Common myeloid progenitor, CD34-positive (primary cell): ENCODE measurements around the gene PAK3. TPM values are rescaled to one million over a fixed set of nuclear protein-coding genes. Genes with fewer than 3 reads are reported as not detected.

ENCODE experiments used
- CTCF ChIA-PET: fragments of 350-600 bp; sonication (Branson Sonifier 250); formaldehyde crosslinking; loops from one replicate; lab custom pipeline; 2021; ENCODE audit warnings: antibody characterized with exemption; lab: Charles Lee
- POLR2A ChIA-PET: fragments of 350-600 bp; sonication (Branson Sonifier 250); formaldehyde crosslinking; loops from one replicate; lab custom pipeline; 2021; ENCODE audit warnings: antibody characterized with exemption; lab: Charles Lee
- DNase-seq, 3 donors: peaks; one replicate each; pipeline versions ENCODE4 v3.0.0 to v3.0.0-alpha.2; 2013
- H3K27ac ChIP-seq, 2 experiments: 1 replicate in 1 of 2; 2 replicates in 1 of 2; pipeline ENCODE4 v1.7.0; 2013; ENCODE audit warnings: inconsistent platforms in 2 of 2, low read length in 2 of 2, mild to moderate bottlenecking in 2 of 2, low read depth in 1 of 2, moderate library complexity in 1 of 2; ENCODE audit not compliant: severe bottlenecking in 2 of 2, insufficient read depth in 1 of 2, poor library complexity in 1 of 2
- H3K27me3 ChIP-seq, 5 experiments: replicated peaks in 2 of 5; 1 replicate in 3 of 5; 2 replicates in 2 of 5; pipeline versions ENCODE4 v1.6.1 to v1.7.0; 2013; ENCODE audit warnings: low read length in 4 of 5, mild to moderate bottlenecking in 2 of 5, moderate library complexity in 2 of 5, inconsistent platforms in 1 of 5; ENCODE audit not compliant: insufficient read depth in 5 of 5, control insufficient read depth in 4 of 5
- H3K36me3 ChIP-seq, 4 experiments: 1 replicate in 2 of 4; 2 replicates in 2 of 4; pipeline versions ENCODE4 v1.6.1 to v1.7.0; 2013; ENCODE audit warnings: low read length in 3 of 4, control low read depth in 1 of 4, mild to moderate bottlenecking in 1 of 4; ENCODE audit not compliant: control insufficient read depth in 4 of 4, insufficient read depth in 4 of 4
- H3K4me1 ChIP-seq, 4 experiments: 1 replicate in 3 of 4; 2 replicates in 1 of 4; pipeline versions ENCODE4 v1.6.1 to v1.7.1; 2013; ENCODE audit warnings: low read length in 3 of 4, mild to moderate bottlenecking in 3 of 4, control low read depth in 1 of 4, inconsistent platforms in 1 of 4, moderate library complexity in 1 of 4; ENCODE audit not compliant: control insufficient read depth in 4 of 4, insufficient read depth in 4 of 4; ENCODE audit errors: control extremely low read depth in 1 of 4
- H3K4me3 ChIP-seq, 7 experiments: 1 replicate in 4 of 7; 2 replicates in 3 of 7; pipeline versions ENCODE4 v1.5.1 to v1.7.0; 2013; ENCODE audit warnings: mild to moderate bottlenecking in 7 of 7, low read length in 6 of 7, moderate library complexity in 6 of 7, inconsistent platforms in 2 of 7, low read depth in 2 of 7, control low read depth in 1 of 7; ENCODE audit not compliant: insufficient read depth in 4 of 7, control insufficient read depth in 1 of 7; ENCODE audit errors: extremely low read depth in 1 of 7
- H3K9me3 ChIP-seq, 5 experiments: 1 replicate in 4 of 5; 2 replicates in 1 of 5; pipeline versions ENCODE4 v1.6.1 to v1.7.1; 2013; ENCODE audit warnings: low read length in 4 of 5, mild to moderate bottlenecking in 2 of 5, inconsistent platforms in 1 of 5, low read depth in 1 of 5, moderate library complexity in 1 of 5; ENCODE audit not compliant: control insufficient read depth in 4 of 5, insufficient read depth in 2 of 5; ENCODE audit errors: control extremely low read depth in 1 of 5
- WGBS: methylation state at CpG from one replicate; pipeline ENCODE4 v1.1.5; 2013; ENCODE audit not compliant: insufficient coverage; 5-methylcytosine and 5-hydroxymethylcytosine counted together
- polyA plus RNA-seq: library from polyadenylated mRNA; unstranded; fragments of 120-200 nt; gene quantifications from one replicate; pipeline ENCODE4 v1.2.1, GENCODE V29; 2013

PAK3 gene
- not detected for polyA plus RNA-seq

DNA sequence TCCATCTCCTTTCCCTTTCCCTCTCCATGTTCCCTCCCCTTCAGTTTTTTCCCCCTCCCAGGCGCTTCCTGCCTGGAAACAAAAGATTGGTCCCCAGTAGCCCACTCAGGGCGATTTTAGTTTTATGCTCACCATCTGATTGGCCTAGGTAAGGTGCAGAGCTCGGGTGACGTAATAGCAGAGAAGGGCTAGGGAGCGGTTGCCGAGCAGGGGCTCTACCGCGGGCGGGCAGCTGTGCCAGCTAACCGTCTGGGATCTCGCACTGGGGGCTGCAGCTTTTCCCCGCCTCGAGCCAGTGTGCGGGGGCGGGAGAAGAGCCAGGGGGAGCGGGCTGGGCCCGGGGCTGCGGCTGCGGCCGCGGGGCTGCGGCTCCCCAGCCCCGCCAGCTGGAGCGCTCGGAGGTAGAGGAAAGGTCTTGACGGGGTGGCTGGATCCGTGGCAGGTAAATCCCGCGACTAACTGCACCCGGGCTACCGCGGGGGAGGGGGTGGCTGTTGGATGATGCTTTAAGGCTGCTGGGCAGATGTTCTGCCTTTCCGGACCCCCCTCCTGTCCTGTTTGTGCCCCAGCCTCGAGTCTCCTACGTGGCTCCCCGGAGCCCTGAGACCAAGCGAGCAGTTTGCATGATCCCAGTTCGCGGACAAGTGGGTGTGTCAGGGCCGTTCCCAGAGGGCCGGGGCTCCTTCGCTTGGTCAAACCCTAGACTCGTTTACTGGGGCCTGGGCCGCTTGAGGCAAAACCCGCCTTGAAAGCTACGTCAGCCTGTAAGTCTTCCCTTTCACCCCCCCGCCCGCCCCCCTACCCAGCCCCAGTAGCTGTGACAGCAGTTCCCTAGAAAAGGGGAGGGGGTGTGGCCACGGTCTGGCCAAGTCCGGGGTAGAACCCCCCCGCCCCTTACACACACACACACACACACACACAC is at the start of gene PAK3:
Gene PAK3, plus strand, starts transcription at position 218 of the 922 bp plus-strand sequence. CDS start 26,913 bp downstream, outside the sequence.
- ChIA-PET CTCF (interaction anchor here (1.4 kb wide), 1 partner anchor 148 kb away, joined by 4 read pairs; no protein-coding TSS in a partner anchor), POLR2A (no interaction called here)
- H3K9me3 ChIP-seq = no peaks in the 10 kb centered on the region
- no peak within 1 kb of the TSS for H3K27ac ChIP-seq
- 19% methylated on average over 37 of the region's 51 CpGs for WGBS
- peak within 1 kb of the TSS in 5 of 7 experiments; percentile 15 to 65 (median 42) for H3K4me3 ChIP-seq
- peaks cover 0 to 62% (median 39%) of the 10 kb centered on the region in 5 experiments for H3K27me3 ChIP-seq
- peaks cover 0 to 12% (median 4%) of the 10 kb centered on the region in 4 experiments for H3K4me1 ChIP-seq
- DNase-seq = peak in 2 of 3 donors; percentile 40 to 48
- H3K36me3 ChIP-seq = no peaks in the 10 kb centered on the region

DNA sequence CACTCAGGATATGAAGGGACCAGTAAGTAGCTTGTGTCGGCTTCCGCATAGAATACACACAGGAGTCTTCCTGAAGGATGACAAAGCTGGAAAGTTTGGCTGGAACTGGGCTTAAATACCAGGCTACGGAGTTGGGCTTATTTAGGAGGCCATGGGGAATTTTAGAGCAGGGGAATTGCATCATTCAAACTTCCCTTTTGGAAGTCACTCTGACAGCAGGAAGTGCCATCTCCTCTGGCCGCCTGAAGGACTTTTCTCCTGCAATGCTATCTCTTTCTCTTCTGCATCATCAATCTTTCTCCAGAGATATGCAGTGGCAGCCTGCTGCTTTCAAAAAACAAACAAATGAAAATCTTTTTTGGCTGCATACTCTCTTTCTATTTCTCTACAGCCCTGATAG is 48.4 kb upstream of the PAK3 start:
- ChIA-PET POLR2A (no interaction called here), CTCF (interaction anchor here (0.7 kb wide), 1 partner anchor 60 kb away, joined by 3 read pairs; no protein-coding TSS in a partner anchor)
- Histone ChIP-seq H3K36me3 (no peaks in the 10 kb centered on the region), H3K4me3 (no peak overlapping the region), H3K27ac (no peak overlapping the region), H3K27me3 (peaks cover 0 to 59% (median 17%) of the 10 kb centered on the region in 5 experiments), H3K4me1 (no peaks in the 10 kb centered on the region), H3K9me3 (no peaks in the 10 kb centered on the region)
- no peak for DNase-seq
- WGBS = 73% methylated on average over 4 of the region's 4 CpGs

DNA sequence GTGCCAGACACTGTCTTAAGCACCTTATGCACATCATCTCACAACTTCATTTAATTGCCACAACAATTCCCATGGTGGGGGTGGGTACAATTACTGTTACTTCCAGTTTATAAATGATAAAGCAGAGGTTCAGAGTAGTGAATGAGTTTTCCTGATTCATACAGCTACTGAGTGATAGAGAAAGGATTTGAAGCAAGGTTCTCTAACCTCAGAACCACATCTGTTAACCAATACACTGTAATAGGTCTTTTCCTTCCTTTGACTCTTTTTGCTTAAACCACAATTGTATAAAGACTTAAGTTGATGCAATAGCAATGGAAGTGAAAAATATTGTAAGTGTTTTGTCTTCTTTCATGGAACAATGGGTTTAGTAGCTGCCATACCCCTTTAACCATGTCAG is 43.5 kb upstream of the PAK3 start:
- no peak overlapping the region for H3K27ac ChIP-seq
- POLR2A ChIA-PET = no interaction called here
- H3K9me3 ChIP-seq = peaks cover 0 to 2% (median 0%) of the 10 kb centered on the region in 5 experiments
- CTCF ChIA-PET = no interaction called here
- peaks cover 0 to 63% (median 19%) of the 10 kb centered on the region in 5 experiments for H3K27me3 ChIP-seq
- no peaks in the 10 kb centered on the region for H3K36me3 ChIP-seq
- H3K4me1 ChIP-seq = no peaks in the 10 kb centered on the region
- peak in 2 of 3 donors; percentile 35 to 39 for DNase-seq
- H3K4me3 ChIP-seq = no peak overlapping the region

DNA sequence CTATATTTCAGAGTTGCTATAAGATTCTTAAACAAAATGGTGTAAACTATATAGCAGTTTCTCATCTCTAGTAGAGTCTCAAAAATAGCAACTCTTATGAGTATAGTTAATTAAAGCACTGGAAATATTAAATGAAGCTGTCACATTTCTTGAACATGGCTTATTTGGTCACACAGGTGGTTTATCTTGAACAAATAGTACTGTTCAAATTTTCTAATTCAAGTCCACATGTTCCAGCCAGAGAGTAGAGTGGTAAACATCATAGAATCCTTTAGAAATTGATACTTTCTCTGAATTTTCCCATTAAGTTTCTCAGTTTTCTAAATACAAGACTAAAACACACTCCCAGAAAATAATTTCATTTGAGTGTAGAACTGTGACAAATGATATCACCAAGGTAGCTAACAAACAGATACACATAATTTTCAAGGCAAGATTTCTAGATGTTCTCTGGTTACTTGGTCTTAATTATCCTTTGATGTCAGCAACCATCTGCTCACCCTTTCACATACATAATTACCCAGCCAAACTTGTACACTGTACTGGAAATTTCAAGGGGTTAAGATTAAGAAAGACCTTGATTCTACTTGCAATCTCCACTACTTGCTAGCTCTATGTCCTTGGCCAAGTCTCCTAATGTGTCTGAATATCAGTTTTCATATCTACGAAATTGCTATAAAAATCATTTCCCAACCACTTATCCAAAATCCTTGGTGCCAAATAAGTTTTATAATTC is 24.3 kb upstream of the PAK3 start:
- DNase-seq = no peak
- POLR2A ChIA-PET = no interaction called here
- Histone ChIP-seq H3K4me1 (no peaks in the 10 kb centered on the region), H3K4me3 (no peak overlapping the region), H3K27me3 (peaks cover 0 to 20% (median 0%) of the 10 kb centered on the region in 5 experiments), H3K27ac (no peak overlapping the region), H3K9me3 (peaks cover 0 to 2% (median 0%) of the 10 kb centered on the region in 5 experiments), H3K36me3 (no peaks in the 10 kb centered on the region)
- WGBS = no CpG with 5 or more reads among the region's 1 CpG
- CTCF ChIA-PET = no interaction called here

DNA sequence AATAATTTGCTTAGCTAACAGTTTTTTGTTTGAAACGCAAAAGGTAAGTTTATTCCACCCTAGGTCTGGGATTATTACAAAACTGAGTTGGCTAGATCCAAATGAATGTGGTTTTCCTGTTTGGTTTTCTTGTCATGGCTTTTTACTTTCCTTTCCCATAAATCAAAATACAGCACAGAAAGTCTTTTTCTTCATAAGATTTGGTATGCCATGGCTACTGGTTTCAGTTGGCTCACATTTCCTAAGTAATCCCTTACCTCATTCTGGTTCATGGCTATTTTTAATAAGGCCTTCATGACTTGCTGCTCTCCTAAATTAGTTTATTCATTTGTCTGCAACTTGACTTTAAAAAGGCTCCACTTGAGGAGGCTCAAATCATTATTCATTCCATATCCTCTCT is 12.9 kb upstream of the PAK3 start:
- Histone ChIP-seq H3K4me3 (no peak overlapping the region), H3K27ac (no peak overlapping the region), H3K36me3 (no peaks in the 10 kb centered on the region), H3K27me3 (peaks cover 0 to 34% (median 17%) of the 10 kb centered on the region in 5 experiments), H3K9me3 (no peaks in the 10 kb centered on the region), H3K4me1 (peaks cover 0 to 17% (median 2%) of the 10 kb centered on the region in 4 experiments)
- ChIA-PET POLR2A (no interaction called here), CTCF (no interaction called here)
- WGBS = no CpG with 5 or more reads among the region's 1 CpG
- peak; percentile 27 to 63 (median 59) for DNase-seq

DNA sequence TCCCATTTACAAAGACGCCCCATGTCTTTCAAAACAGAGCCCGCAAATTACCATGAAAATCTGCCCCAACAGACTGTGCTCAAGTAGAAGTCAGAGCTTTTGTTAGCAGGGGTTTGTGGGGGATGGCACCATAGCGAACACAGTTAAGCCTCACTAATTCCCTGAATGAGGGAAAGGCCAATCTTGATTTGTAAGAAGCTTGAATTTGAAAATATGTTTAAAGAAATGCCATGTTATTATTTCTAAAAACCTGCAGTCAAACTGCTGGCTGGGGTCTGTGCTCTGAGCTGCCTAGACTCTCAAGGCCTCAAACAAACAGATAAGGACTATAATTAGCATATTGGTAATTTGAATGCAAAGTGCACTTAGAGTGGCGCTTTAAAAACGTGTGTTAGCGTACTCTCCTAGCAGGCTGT is 9.4 kb upstream of the PAK3 start:
- POLR2A ChIA-PET = no interaction called here
- CTCF ChIA-PET = interaction anchor here (1.1 kb wide), 1 partner anchor 14 kb away, joined by 4 read pairs; no protein-coding TSS in a partner anchor
- no peak for DNase-seq
- no peak overlapping the region for H3K27ac ChIP-seq
- no peaks in the 10 kb centered on the region for H3K36me3 ChIP-seq
- H3K4me1 ChIP-seq = peaks cover 0 to 17% (median 2%) of the 10 kb centered on the region in 4 experiments
- H3K9me3 ChIP-seq = no peaks in the 10 kb centered on the region
- no peak overlapping the region for H3K4me3 ChIP-seq
- 86% methylated on average over 1 of the region's 6 CpGs for WGBS
- peaks cover 0 to 69% (median 35%) of the 10 kb centered on the region in 5 experiments for H3K27me3 ChIP-seq
